H1 (cell line): Measurements from ENCODE around the gene TBPL2. TPM values are rescaled to one million over a fixed set of nuclear protein-coding genes. Genes with fewer than 3 reads are reported as not detected.

Source experiments
- CTCF ChIA-PET: fragments of 300-600 bp; sonication (Branson Sonifier 250); formaldehyde crosslinking; loops from one replicate; lab custom pipeline; 2021; ENCODE audit not compliant: partially characterized antibody; lab: Charles Lee
- POLR2A ChIA-PET: fragments of 300-600 bp; sonication (Branson Sonifier 250); formaldehyde crosslinking; loops from one replicate; lab custom pipeline; 2021; ENCODE audit warnings: inconsistent platforms; ENCODE audit not compliant: partially characterized antibody; lab: Charles Lee
- DNase-seq, 2 experiments: peaks; one replicate each; pipeline versions ENCODE4 v3.0.0 to v3.0.0-alpha.2; 2010 to 2022; ENCODE audit warnings: low spot score in 2 of 2, low read depth in 1 of 2, mixed read lengths in 1 of 2
- FAIRE-seq: peaks from 2 replicates; lab custom pipeline; 2011; peaks lifted over from hg19 to GRCh38; lab: Jason Lieb, UNC
- H2AFZ ChIP-seq: 2 replicates; pipeline ENCODE4 v1.8.1; 2012; ENCODE audit warnings: low read length, inconsistent platforms
- H2AK5ac ChIP-seq: 2 replicates; pipeline ENCODE4 v1.6.1; 2013; ENCODE audit warnings: low read depth, low read length
- H2BK120ac ChIP-seq: replicated peaks from 2 replicates; pipeline ENCODE3; 2013; ENCODE audit warnings: low read depth, low read length, inconsistent platforms
- H2BK12ac ChIP-seq: 2 replicates; pipeline ENCODE4 v1.6.1; 2013; ENCODE audit warnings: low read depth, low read length
- H2BK15ac ChIP-seq: 2 replicates; pipeline ENCODE4 v1.6.1; 2013; ENCODE audit warnings: low read length
- H2BK20ac ChIP-seq: 2 replicates; pipeline ENCODE4 v1.6.1; 2013; ENCODE audit warnings: low read length
- H2BK5ac ChIP-seq: 2 replicates; pipeline ENCODE4 v1.6.1; 2013; ENCODE audit warnings: low read depth, low read length
- H3K14ac ChIP-seq: 2 replicates; pipeline ENCODE4 v1.6.1; 2013; ENCODE audit warnings: inconsistent platforms; ENCODE audit not compliant: insufficient read length
- H3K18ac ChIP-seq: 2 replicates; pipeline ENCODE4 v1.6.1; 2013; ENCODE audit warnings: low read length; ENCODE audit errors: extremely low read depth
- H3K23ac ChIP-seq: 2 replicates; pipeline ENCODE4 v1.6.1; 2013; ENCODE audit warnings: inconsistent platforms; ENCODE audit not compliant: insufficient read length
- H3K23me2 ChIP-seq: 2 replicates; pipeline ENCODE4 v1.6.1; 2013; ENCODE audit warnings: low read depth, low read length
- H3K27ac ChIP-seq: 2 replicates; pipeline ENCODE4 v1.6.1; 2011; ENCODE audit warnings: low read depth, low read length, inconsistent platforms
- H3K27me3 ChIP-seq, 4 experiments: replicated peaks in 1 of 4; 1 replicate in 1 of 4; 2 replicates in 3 of 4; pipeline versions ENCODE4 v1.6.1 to v1.8.1; 2011 to 2013; ENCODE audit warnings: low read length in 3 of 4, mild to moderate bottlenecking in 3 of 4, inconsistent platforms in 2 of 4, mixed read lengths in 2 of 4, moderate library complexity in 1 of 4; ENCODE audit not compliant: control insufficient read depth in 3 of 4, insufficient read depth in 3 of 4; ENCODE audit errors: extremely low read depth in 1 of 4
- H3K36me3 ChIP-seq, 4 experiments: 2 replicates each; pipeline versions ENCODE4 v1.6.1 to v1.8.1; 2011 to 2013; ENCODE audit warnings: mild to moderate bottlenecking in 4 of 4, low read length in 3 of 4, moderate library complexity in 2 of 4, control low read depth in 1 of 4, inconsistent platforms in 1 of 4; ENCODE audit not compliant: insufficient read depth in 4 of 4, control insufficient read depth in 2 of 4
- H3K4ac ChIP-seq: replicated peaks from 2 replicates; pipeline ENCODE3; 2013; ENCODE audit warnings: low read length, low read depth, mixed read lengths, inconsistent platforms; ENCODE audit not compliant: insufficient read length
- H3K4me1 ChIP-seq, 4 experiments: replicated peaks in 1 of 4; 1 replicate in 1 of 4; 2 replicates in 3 of 4; pipeline versions ENCODE4 v1.6.1 to v1.8.1; 2011 to 2013; ENCODE audit warnings: low read length in 3 of 4, inconsistent platforms in 2 of 4, mixed read lengths in 1 of 4; ENCODE audit not compliant: insufficient read depth in 4 of 4, control insufficient read depth in 3 of 4
- H3K4me2 ChIP-seq, 2 experiments: 2 replicates each; pipeline versions ENCODE4 v1.6.1 to v1.8.1; 2011 to 2013; ENCODE audit warnings: low read depth in 2 of 2, low read length in 2 of 2, control low read depth in 1 of 2, inconsistent platforms in 1 of 2, mild to moderate bottlenecking in 1 of 2; ENCODE audit not compliant: insufficient read depth in 1 of 2
- H3K4me3 ChIP-seq, 4 experiments: fragments of 200-600, 300-600 bp in 1 of 4; sonication (generic), shearing (Covaris generic), sonication (Bioruptor Twin) in 1 of 4; 2 replicates each; pipeline versions ENCODE4 v1.5.1 to v1.8.1; 2011 to 2016; ENCODE audit warnings: low read length in 4 of 4, low read depth in 3 of 4, control low read depth in 2 of 4, inconsistent platforms in 2 of 4, mild to moderate bottlenecking in 2 of 4, mixed read lengths in 1 of 4, moderate library complexity in 1 of 4; ENCODE audit not compliant: insufficient read depth in 2 of 4; ENCODE audit errors: extremely low read depth in 1 of 4
- H3K56ac ChIP-seq: replicated peaks from 2 replicates; pipeline ENCODE3; 2013; ENCODE audit warnings: low read depth, mild to moderate bottlenecking, mixed read lengths, low read length, inconsistent platforms; ENCODE audit not compliant: insufficient read length
- H3K79me1 ChIP-seq: 2 replicates; pipeline ENCODE4 v1.6.1; 2013; ENCODE audit warnings: low read depth, low read length, control low read depth
- H3K79me2 ChIP-seq, 2 experiments: 2 replicates each; pipeline versions ENCODE4 v1.6.1 to v1.8.1; 2012 to 2013; ENCODE audit warnings: low read length in 2 of 2, mild to moderate bottlenecking in 2 of 2, inconsistent platforms in 1 of 2; ENCODE audit not compliant: insufficient read depth in 2 of 2, control insufficient read depth in 1 of 2
- H3K9ac ChIP-seq, 4 experiments: replicated peaks in 1 of 4; 1 replicate in 1 of 4; 2 replicates in 3 of 4; pipeline versions ENCODE4 v1.6.1 to v1.8.1; 2011 to 2013; ENCODE audit warnings: low read depth in 3 of 4, low read length in 3 of 4, control low read depth in 2 of 4, mild to moderate bottlenecking in 2 of 4, moderate library complexity in 2 of 4, inconsistent platforms in 1 of 4; ENCODE audit errors: extremely low read depth in 1 of 4
- H3K9me3 ChIP-seq, 2 experiments: 2 replicates each; pipeline versions ENCODE4 v1.6.1 to v1.8.1; 2012 to 2013; ENCODE audit warnings: mild to moderate bottlenecking in 2 of 2, moderate library complexity in 2 of 2, control low read depth in 1 of 2, inconsistent platforms in 1 of 2, low read depth in 1 of 2, low read length in 1 of 2, mixed read lengths in 1 of 2; ENCODE audit not compliant: insufficient read depth in 2 of 2
- H4K20me1 ChIP-seq, 2 experiments: replicated peaks in 1 of 2; 2 replicates each; pipeline versions ENCODE3 to v1.8.1; 2011 to 2013; ENCODE audit warnings: inconsistent platforms in 2 of 2, low read length in 2 of 2, mild to moderate bottlenecking in 1 of 2; ENCODE audit not compliant: insufficient read depth in 2 of 2, control insufficient read depth in 1 of 2
- H4K5ac ChIP-seq: 2 replicates; pipeline ENCODE4 v1.6.1; 2013; ENCODE audit warnings: low read length, low read depth, mixed read lengths, inconsistent platforms; ENCODE audit not compliant: insufficient read length
- H4K8ac ChIP-seq: 2 replicates; pipeline ENCODE4 v1.8.0; 2013; ENCODE audit warnings: mild to moderate bottlenecking, moderate library complexity, low read length, inconsistent platforms; ENCODE audit not compliant: insufficient read depth; ENCODE audit errors: extremely low read depth
- H4K91ac ChIP-seq: replicated peaks from 2 replicates; pipeline ENCODE3; 2013; ENCODE audit warnings: low read length, mixed read lengths, inconsistent platforms; ENCODE audit not compliant: insufficient read length
- TCF12 ChIP-seq: IDR thresholded peaks from 2 replicates; pipeline ENCODE4 v1.6.1; 2011; ENCODE audit warnings: low read depth, mild to moderate bottlenecking, low read length
- WGBS, 2 experiments: shearing (Covaris generic) in 1 of 2; methylation state at CpG; one replicate each; pipeline versions ENCODE4 v1.1.6 to v1.1.7; 2013 to 2015; ENCODE audit warnings: low lambda C conversion rate in 2 of 2, mixed read lengths in 2 of 2, inconsistent platforms in 1 of 2, low coverage in 1 of 2, missing lambda C conversion rate in 1 of 2; ENCODE audit not compliant: insufficient replicate concordance in 2 of 2, insufficient coverage in 1 of 2, insufficient read length in 1 of 2; ENCODE audit errors: extremely low coverage in 1 of 2, missing lambda C conversion rate in 1 of 2; 5-methylcytosine and 5-hydroxymethylcytosine counted together
- polyA plus RNA-seq, 7 experiments: library from polyadenylated mRNA; depleted of rRNA in 3 of 7; stranded (reverse) in 5 of 7; unstranded in 2 of 7; fragments of >200 nt in 5 of 7; fragments of 200-250 nt in 2 of 7; gene quantifications; 1 replicate in 5 of 7; 2 replicates in 1 of 7; 4 replicates in 1 of 7; pipeline versions ENCODE4 v1.2.1 to v1.2.3, GENCODE V29; 2011 to 2013; ENCODE audit warnings: missing spikeins in 2 of 7, mixed read lengths in 2 of 7
- total RNA-seq: library from RNA; stranded (reverse); fragmentation: NEBNext Ultra II Directional; extraction: Animal tissue kit (Norgen Biotek cat#: 25700); gene quantifications from 2 replicates; pipeline ENCODE4 v1.2.1, GENCODE V29; 2021

Gene TBPL2
- total and polyA plus RNA-seq, 2 of the 8 experiments (the other 6 are each of a cell fraction or from before 2014, with no cell fraction given): 0.03 TPM; not detected in 1

DNA sequence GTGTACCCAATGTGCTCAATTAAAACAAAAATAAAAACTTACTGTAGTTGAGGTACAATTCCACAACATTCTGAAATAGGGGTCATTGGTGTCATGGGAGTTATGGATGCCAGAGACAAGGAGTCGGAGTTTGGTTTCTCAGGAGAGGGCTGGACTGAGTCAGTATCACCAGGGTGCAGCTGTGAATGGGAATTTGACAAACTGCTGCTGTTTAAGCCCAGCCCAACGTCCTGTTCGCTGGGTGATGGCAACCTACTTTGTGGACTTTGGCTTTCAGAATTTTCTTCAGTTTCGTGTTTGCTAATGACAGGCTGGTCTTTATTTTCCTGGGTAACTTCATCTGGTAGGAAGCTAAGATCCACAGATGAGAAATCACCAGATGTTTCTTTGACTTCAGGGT, 3.9 kb downstream of the TBPL2 start:
- Histone ChIP-seq H4K91ac (no peak overlapping the region), H3K9me3 (no peaks in the 10 kb centered on the region), H3K27me3 (no peaks in the 10 kb centered on the region), H3K9ac (no peak overlapping the region), H4K8ac (no peak overlapping the region), H3K56ac (no peak overlapping the region), H4K5ac (no peak overlapping the region), H2AK5ac (no peak overlapping the region), H3K4me2 (no peak overlapping the region), H3K4ac (no peak overlapping the region), H2BK15ac (no peak overlapping the region), H3K79me2 (no peaks in the 10 kb centered on the region), H4K20me1 (no peaks in the 10 kb centered on the region), H3K18ac (no peak overlapping the region), H3K36me3 (no peaks in the 10 kb centered on the region), H3K23ac (no peak overlapping the region), H3K27ac (no peak overlapping the region), H2BK5ac (no peak overlapping the region), H3K23me2 (no peaks in the 10 kb centered on the region), H3K79me1 (no peaks in the 10 kb centered on the region), H3K14ac (no peak overlapping the region), H2BK120ac (no peak overlapping the region), H3K4me3 (no peak overlapping the region), H3K4me1 (no peaks in the 10 kb centered on the region; a peak in 2 of 7 replicates), H2BK12ac (no peak overlapping the region), H2AFZ (no peak overlapping the region), H2BK20ac (no peak overlapping the region)
- no peak for TF ChIP-seq TCF12
- POLR2A ChIA-PET: no interaction called here
- FAIRE-seq (no peak), DNase-seq (no peak)
- CTCF ChIA-PET: interaction anchor here (0.6 to 3.7 kb wide), 5 partner anchors 10 to 261 kb away, joined by 3 to 20 read pairs (median 3); no protein-coding TSS in a partner anchor
- 82% methylated on average over 4 of the region's 4 CpGs; no CpG with 5 or more reads in 1 of the 2 experiments for WGBS, 2 experiments
